Neuron (in vitro differentiated cells): ENCODE results near the gene PCYT1A.
"Not testable (repeated sequence)": the region's sequence is repeated elsewhere in the genome, so short reads cannot be mapped to it uniquely, and the experiment has no call there.

Experiments
- H2AFZ ChIP-seq: one replicate; pipeline ENCODE4 v1.6.1; 2013; ENCODE audit warnings: low read depth, mild to moderate bottlenecking, inconsistent platforms, low read length, moderate library complexity
- H3K27me3 ChIP-seq: one replicate; pipeline ENCODE4 v1.6.1; 2013; ENCODE audit warnings: low read length; ENCODE audit not compliant: insufficient read depth
- H3K36me3 ChIP-seq: one replicate; pipeline ENCODE4 v1.6.1; 2013; ENCODE audit warnings: low read length; ENCODE audit not compliant: insufficient read depth
- H3K4me1 ChIP-seq: one replicate; pipeline ENCODE4 v1.6.1; 2013; ENCODE audit warnings: low read length; ENCODE audit not compliant: insufficient read depth
- H3K4me3 ChIP-seq: 2 replicates; pipeline ENCODE4 v1.5.1; 2013; ENCODE audit warnings: mild to moderate bottlenecking, low read length, moderate library complexity
- H3K9me3 ChIP-seq: one replicate; pipeline ENCODE4 v1.6.1; 2013; ENCODE audit warnings: low read length

Gene PCYT1A

GRCh38 chr3:196316799-196317686 lies 29.5 kb upstream of the PCYT1A start:
- H3K9me3 ChIP-seq, H3K36me3 ChIP-seq, H3K27me3 ChIP-seq, H3K4me1 ChIP-seq: not testable (repeated sequence)
- Histone ChIP-seq H3K4me3 (peak overlapping the region; percentile 95), H2AFZ (peak overlapping the region; percentile 66)

GRCh38 chr3:196315821-196316220 lies 28.3 kb upstream of the PCYT1A start:
- Histone ChIP-seq H2AFZ (no peak overlapping the region), H3K4me3 (no peak overlapping the region), H3K36me3 (peaks cover 5% of the 10 kb centered on the region), H3K9me3 (no peaks in the 10 kb centered on the region), H3K27me3 (no peaks in the 10 kb centered on the region), H3K4me1 (peaks cover 4% of the 10 kb centered on the region)

- Histone ChIP-seq H3K4me3 (no peak overlapping the region), H2AFZ (no peak overlapping the region), H3K9me3 (no peaks in the 10 kb centered on the region), H3K4me1 (peaks cover 4% of the 10 kb centered on the region), H3K27me3 (no peaks in the 10 kb centered on the region), H3K36me3 (peaks cover 5% of the 10 kb centered on the region)
Observed at GRCh38 chr3:196314597-196314996, 27.1 kb upstream of the PCYT1A start.

GRCh38 chr3:196314086-196314485 lies 26.6 kb upstream of the PCYT1A start:
- not testable (repeated sequence) for H3K9me3 ChIP-seq

GRCh38 chr3:196302960-196303359 lies 15.4 kb upstream of the PCYT1A start:
- not testable (repeated sequence) for H2AFZ ChIP-seq, H3K27me3 ChIP-seq, H3K9me3 ChIP-seq, H3K4me3 ChIP-seq, H3K4me1 ChIP-seq
- peaks cover 43% of the 10 kb centered on the region for H3K36me3 ChIP-seq

More at GRCh38 chr3:196314086-196314485, 26.6 kb upstream of the PCYT1A start:
- not testable (repeated sequence) for H2AFZ ChIP-seq, H3K4me1 ChIP-seq, H3K27me3 ChIP-seq, H3K36me3 ChIP-seq, H3K4me3 ChIP-seq

- not testable (repeated sequence) for H2AFZ ChIP-seq, H3K4me1 ChIP-seq, H3K27me3 ChIP-seq, H3K9me3 ChIP-seq, H3K4me3 ChIP-seq
- H3K36me3 ChIP-seq, result peaks cover 47% of the 10 kb centered on the region
Observed at GRCh38 chr3:196302551-196302950, 15.0 kb upstream of the PCYT1A start.

- Histone ChIP-seq H2AFZ (no peak overlapping the region), H3K4me1 (no peaks in the 10 kb centered on the region), H3K9me3 (no peaks in the 10 kb centered on the region), H3K4me3 (no peak overlapping the region), H3K36me3 (peaks cover 46% of the 10 kb centered on the region), H3K27me3 (no peaks in the 10 kb centered on the region)
Observed at GRCh38 chr3:196298521-196298920, 11.0 kb upstream of the PCYT1A start.

- Histone ChIP-seq H3K9me3 (no peaks in the 10 kb centered on the region), H3K4me3 (no peak overlapping the region), H3K27me3 (no peaks in the 10 kb centered on the region), H2AFZ (no peak overlapping the region), H3K36me3 (peaks cover 11% of the 10 kb centered on the region), H3K4me1 (peaks cover 2% of the 10 kb centered on the region)
Observed at GRCh38 chr3:196292286-196292923, 4.9 kb upstream of the PCYT1A start.

GRCh38 chr3:196288141-196288460 lies 575 bp upstream of the PCYT1A start:
- Histone ChIP-seq H3K9me3 (no peaks in the 10 kb centered on the region), H3K4me1 (peaks cover 20% of the 10 kb centered on the region), H3K36me3 (no peaks in the 10 kb centered on the region), H2AFZ (peak overlapping the region; percentile 81), H3K4me3 (peak overlapping the region; percentile 94), H3K27me3 (no peaks in the 10 kb centered on the region)

GRCh38 chr3:196287090-196287439 lies 461 bp downstream of the PCYT1A start:
- Histone ChIP-seq H3K27me3 (no peaks in the 10 kb centered on the region), H3K4me1 (peaks cover 20% of the 10 kb centered on the region), H3K9me3 (no peaks in the 10 kb centered on the region), H2AFZ (peak overlapping the region; percentile 81), H3K4me3 (peak overlapping the region; percentile 94), H3K36me3 (no peaks in the 10 kb centered on the region)

- H3K4me3 ChIP-seq, result no peak overlapping the region
- H3K4me1 ChIP-seq, result peaks cover 20% of the 10 kb centered on the region
- no peak overlapping the region for H2AFZ ChIP-seq
- no peaks in the 10 kb centered on the region for H3K27me3 ChIP-seq
- H3K9me3 ChIP-seq, result no peaks in the 10 kb centered on the region
- no peaks in the 10 kb centered on the region for H3K36me3 ChIP-seq
Observed at GRCh38 chr3:196284396-196284795, 3.1 kb downstream of the PCYT1A start.

GRCh38 chr3:196281962-196282361 lies 5.6 kb downstream of the PCYT1A start:
- H2AFZ ChIP-seq, result no peak overlapping the region
- H3K36me3 ChIP-seq, result no peaks in the 10 kb centered on the region
- no peaks in the 10 kb centered on the region for H3K27me3 ChIP-seq
- H3K4me1 ChIP-seq, result peaks cover 18% of the 10 kb centered on the region
- H3K4me3 ChIP-seq, result no peak overlapping the region
- H3K9me3 ChIP-seq, result peaks cover 2% of the 10 kb centered on the region

GRCh38 chr3:196280689-196281440 lies 6.7 kb downstream of the PCYT1A start:
- Histone ChIP-seq H3K9me3 (peaks cover 2% of the 10 kb centered on the region), H3K36me3 (no peaks in the 10 kb centered on the region), H2AFZ (no peak overlapping the region), H3K4me1 (peaks cover 10% of the 10 kb centered on the region), H3K27me3 (no peaks in the 10 kb centered on the region), H3K4me3 (no peak overlapping the region)
